Placental epithelial cell (primary cell): ENCODE measurements around the gene TTC4. TPM values are rescaled to one million over a fixed set of nuclear protein-coding genes. Genes with fewer than 3 reads are reported as not detected.

Experiments used
- total RNA-seq: library from RNA; depleted of rRNA; stranded (reverse); fragments of >200 nt; gene quantifications from 2 replicates; pipeline ENCODE4 v1.2.3, GENCODE V29; 2012

Gene TTC4
- total RNA-seq = 16.2 and 16.5 TPM in 2 replicates

GRCh38 chr1:54715493-54716298 lies at the start of gene TTC4:
Gene TTC4 (plus strand): TSS chr1:54715861. CDS start chr1:54715909, 48 bp downstream.

GRCh38 chr1:54764133-54764921 lies 48.7 kb downstream of the TTC4 start, which contains the start of gene PARS2:
Gene PARS2 (minus strand): TSS chr1:54764523. CDS start chr1:54759161, 5,362 bp downstream.

Other genes starting within 250 kb of the TTC4 start
- 5.1 and 6.1 TPM in 2 replicates for gene ACOT11, start 167.6 kb upstream of the TTC4 start, total RNA-seq
- not detected in 2 replicates for gene FAM151A, start 92.3 kb upstream of the TTC4 start, total RNA-seq
- 1.1 and 1.2 TPM in 2 replicates for gene MROH7, start 74.1 kb upstream of the TTC4 start, total RNA-seq
- 5.5 and 9.5 TPM in 2 replicates for gene PARS2, start 48.7 kb downstream of the TTC4 start, total RNA-seq
- gene TTC22, start 85.5 kb downstream of the TTC4 start, total RNA-seq = 17.3 and 22.6 TPM in 2 replicates
- 16.5 and 160 TPM in 2 replicates for gene DHCR24, start 171.3 kb downstream of the TTC4 start, total RNA-seq